Nephron (organoid): ENCODE results near the gene FOXA2.

Experiments used
- H3K27ac Mint-ChIP-seq, 3 experiments: 2 replicates each; pipeline ENCODE4 v1.8.0; 2020; ENCODE audit warnings: mixed read lengths in 3 of 3, mild to moderate bottlenecking in 2 of 3, moderate library complexity in 1 of 3
- H3K27me3 Mint-ChIP-seq: 2 replicates; pipeline ENCODE4 v1.8.0; 2021; ENCODE audit warnings: low read depth, mild to moderate bottlenecking, moderate library complexity, mixed read lengths
- H3K36me3 Mint-ChIP-seq: 2 replicates; pipeline ENCODE4 v1.8.0; 2020; ENCODE audit warnings: low read depth, mixed read lengths
- H3K4me1 Mint-ChIP-seq: 2 replicates; pipeline ENCODE4 v1.8.0; 2020; ENCODE audit warnings: mixed read lengths
- H3K4me3 Mint-ChIP-seq, 3 experiments: 2 replicates each; pipeline ENCODE4 v1.8.0; 2020; ENCODE audit warnings: mild to moderate bottlenecking in 3 of 3, mixed read lengths in 3 of 3, moderate library complexity in 2 of 3
- H3K9me3 Mint-ChIP-seq: 2 replicates; pipeline ENCODE4 v1.8.0; 2020; ENCODE audit warnings: mixed read lengths
- CTCF ChIP-seq, 3 experiments: fragments of 200-600 bp; sonication (generic); IDR thresholded peaks; one replicate each; pipeline ENCODE4 v1.5.0; 2021; ENCODE audit warnings: antibody characterized with exemption in 3 of 3; ENCODE audit not compliant: unreplicated experiment in 3 of 3

The FOXA2 gene

GRCh38 chr20:22575087-22575721, 9.2 kb downstream of the FOXA2 start:
- Mint-ChIP-seq H3K4me1 (peaks cover 14% of the 10 kb centered on the region), H3K4me3 (no peak overlapping the region), H3K9me3 (no peaks in the 10 kb centered on the region), H3K27ac (no peak overlapping the region), H3K27me3 (peaks cover 100% of the 10 kb centered on the region), H3K36me3 (no peaks in the 10 kb centered on the region)
- no peak for TF ChIP-seq CTCF (IDR thresholded peaks at IDR 0.05; ENCODE audit: unreplicated experiment in 3 of 3)

- Mint-ChIP-seq H3K4me1 (peaks cover 14% of the 10 kb centered on the region), H3K4me3 (no peak overlapping the region), H3K9me3 (no peaks in the 10 kb centered on the region), H3K36me3 (no peaks in the 10 kb centered on the region), H3K27ac (no peak overlapping the region), H3K27me3 (peaks cover 100% of the 10 kb centered on the region)
- TF ChIP-seq CTCF (IDR thresholded peaks at IDR 0.05; ENCODE audit: unreplicated experiment in 3 of 3) = no peak
These were observed 9.8 kb downstream of the FOXA2 start for GRCh38 chr20:22574545-22575086.

GRCh38 chr20:22572491-22572890, 11.9 kb downstream of the FOXA2 start:
- Mint-ChIP-seq H3K4me1 (no peaks in the 10 kb centered on the region), H3K36me3 (no peaks in the 10 kb centered on the region), H3K9me3 (no peaks in the 10 kb centered on the region), H3K27me3 (peaks cover 100% of the 10 kb centered on the region), H3K27ac (no peak overlapping the region), H3K4me3 (no peak overlapping the region)
- TF ChIP-seq CTCF (IDR thresholded peaks at IDR 0.05; ENCODE audit: unreplicated experiment in 3 of 3) = no peak

GRCh38 chr20:22572023-22572422, 12.3 kb downstream of the FOXA2 start:
- no peak for TF ChIP-seq CTCF (IDR thresholded peaks at IDR 0.05; ENCODE audit: unreplicated experiment in 3 of 3)
- Mint-ChIP-seq H3K27me3 (peaks cover 100% of the 10 kb centered on the region), H3K9me3 (no peaks in the 10 kb centered on the region), H3K4me1 (no peaks in the 10 kb centered on the region), H3K4me3 (no peak overlapping the region), H3K36me3 (no peaks in the 10 kb centered on the region), H3K27ac (no peak overlapping the region)

GRCh38 chr20:22569353-22569752, 15.0 kb downstream of the FOXA2 start:
- Mint-ChIP-seq H3K4me3 (no peak overlapping the region), H3K27me3 (peaks cover 100% of the 10 kb centered on the region), H3K4me1 (no peaks in the 10 kb centered on the region), H3K9me3 (no peaks in the 10 kb centered on the region), H3K27ac (no peak overlapping the region), H3K36me3 (no peaks in the 10 kb centered on the region)
- TF ChIP-seq CTCF (IDR thresholded peaks at IDR 0.05; ENCODE audit: unreplicated experiment in 3 of 3) = no peak

- H3K9me3 Mint-ChIP-seq = no peaks in the 10 kb centered on the region
- peaks cover 100% of the 10 kb centered on the region for H3K27me3 Mint-ChIP-seq
- no peaks in the 10 kb centered on the region for H3K36me3 Mint-ChIP-seq
- H3K27ac Mint-ChIP-seq = no peak overlapping the region
- no peak for TF ChIP-seq CTCF (IDR thresholded peaks at IDR 0.05; ENCODE audit: unreplicated experiment in 3 of 3)
- H3K4me3 Mint-ChIP-seq = no peak overlapping the region
- H3K4me1 Mint-ChIP-seq = no peaks in the 10 kb centered on the region
These were observed 15.5 kb downstream of the FOXA2 start for GRCh38 chr20:22568872-22569344.
